Choroid plexus epithelial cell (primary cell): ENCODE data around the gene TTR.

Experiments
- DNase-seq: peaks from one replicate; pipeline ENCODE4 v3.0.0-alpha.2; 2010; ENCODE audit warnings: low read depth
- H3K4me3 ChIP-seq: 2 replicates; pipeline ENCODE4 v1.5.1; 2011; ENCODE audit warnings: low read depth, mild to moderate bottlenecking, control low read depth, low read length, moderate library complexity
- CTCF ChIP-seq: conservative IDR thresholded peaks from 2 replicates; pipeline ENCODE4 v1.5.1; 2011; ENCODE audit warnings: low read depth, mild to moderate bottlenecking, control low read depth, inconsistent platforms, low read length, moderate library complexity

The TTR gene

GRCh38 chr18:31586616-31587015, 5.1 kb upstream of the TTR start:
- DNase-seq = no peak
- no peak overlapping the region for H3K4me3 ChIP-seq
- TF ChIP-seq CTCF = no peak

- no peak overlapping the region for H3K4me3 ChIP-seq
- no peak for TF ChIP-seq CTCF
- DNase-seq = peak; percentile 23
Observed at GRCh38 chr18:31587529-31587928, 4.1 kb upstream of the TTR start.

- TF ChIP-seq CTCF = no peak
- DNase-seq = no peak
- no peak overlapping the region for H3K4me3 ChIP-seq
Observed at GRCh38 chr18:31590570-31590969, 1.1 kb upstream of the TTR start.

GRCh38 chr18:31591113-31591512, 564 bp upstream of the TTR start:
- DNase-seq = no peak
- no peak for TF ChIP-seq CTCF
- H3K4me3 ChIP-seq = no peak overlapping the region

GRCh38 chr18:31592506-31593157, 955 bp downstream of the TTR start:
- no peak for DNase-seq
- no peak overlapping the region for H3K4me3 ChIP-seq
- no peak for TF ChIP-seq CTCF

GRCh38 chr18:31595121-31595771, 3.6 kb downstream of the TTR start:
- no peak for TF ChIP-seq CTCF
- DNase-seq = no peak
- H3K4me3 ChIP-seq = no peak overlapping the region

GRCh38 chr18:31596081-31596872, 4.6 kb downstream of the TTR start:
- no peak overlapping the region for H3K4me3 ChIP-seq
- DNase-seq = peak; percentile 3
- no peak for TF ChIP-seq CTCF
